Duodenal mucosa (tissue), 2 donors: Measurements from ENCODE around the gene FAIM2.

Source experiments
- H3K27ac ChIP-seq: one replicate; pipeline ENCODE4 v1.7.0; 2013; ENCODE audit warnings: low read depth, low read length
- H3K27me3 ChIP-seq, 2 donors: one replicate each; pipeline ENCODE4 v1.7.0; 2013; ENCODE audit warnings: low read length in 2 of 2, control low read depth in 1 of 2; ENCODE audit not compliant: insufficient read depth in 2 of 2, control insufficient read depth in 1 of 2
- H3K36me3 ChIP-seq, 2 donors: one replicate each; pipeline ENCODE4 v1.7.0; 2013; ENCODE audit warnings: low read length in 2 of 2, control low read depth in 1 of 2; ENCODE audit not compliant: insufficient read depth in 2 of 2, control insufficient read depth in 1 of 2
- H3K4me1 ChIP-seq, 2 donors: one replicate each; pipeline ENCODE4 v1.7.0; 2013; ENCODE audit warnings: low read length in 2 of 2, control low read depth in 1 of 2; ENCODE audit not compliant: insufficient read depth in 2 of 2, control insufficient read depth in 1 of 2
- H3K4me3 ChIP-seq, 2 donors: one replicate each; pipeline ENCODE4 v1.7.0; 2013; ENCODE audit warnings: low read length in 2 of 2, low read depth in 1 of 2
- H3K9ac ChIP-seq, 2 donors: one replicate each; pipeline ENCODE4 v1.7.0; 2013; ENCODE audit warnings: low read length in 2 of 2, low read depth in 1 of 2
- H3K9me3 ChIP-seq, 2 donors: one replicate each; pipeline ENCODE4 v1.7.0; 2013; ENCODE audit warnings: low read length in 2 of 2, control low read depth in 1 of 2; ENCODE audit not compliant: control insufficient read depth in 1 of 2

Gene FAIM2

GRCh38 chr12:49843411-49843810 is 60.3 kb downstream of the FAIM2 start:
- peak overlapping the region; percentile 59 for H3K27ac ChIP-seq
- peaks cover 3 to 4% of the 10 kb centered on the region in 2 donors for H3K27me3 ChIP-seq
- peak overlapping the region; percentile 83 to 97 for H3K9ac ChIP-seq
- no peaks in the 10 kb centered on the region for H3K9me3 ChIP-seq
- no peaks in the 10 kb centered on the region for H3K36me3 ChIP-seq
- H3K4me1 ChIP-seq, result peaks cover 11 to 13% of the 10 kb centered on the region in 2 donors
- H3K4me3 ChIP-seq, result peak overlapping the region; percentile 98 to 99

- peak within 1 kb of the TSS; percentile 98 to 99 for H3K4me3 ChIP-seq
- H3K27me3 ChIP-seq, result no peaks in the 10 kb centered on the region
Observed at GRCh38 chr12:49842519-49843352, 61.0 kb downstream of the FAIM2 start, which contains the start of gene BCDIN3D. BCDIN3D (minus strand) TSS chr12:49843106; CDS start chr12:49843087, 19 bp downstream.

GRCh38 chr12:49838973-49839633 is 64.6 kb downstream of the FAIM2 start:
- no peak overlapping the region for H3K4me3 ChIP-seq

More at GRCh38 chr12:49842519-49843352, 61.0 kb downstream of the FAIM2 start, which contains the start of gene BCDIN3D:
- Histone ChIP-seq H3K9me3 (no peaks in the 10 kb centered on the region), H3K36me3 (no peaks in the 10 kb centered on the region), H3K9ac (peak within 1 kb of the TSS; percentile 83 to 97), H3K4me1 (peaks cover 11 to 13% of the 10 kb centered on the region in 2 donors), H3K27ac (peak within 1 kb of the TSS; percentile 59)

GRCh38 chr12:49832836-49833421 is 70.8 kb downstream of the FAIM2 start:
- H3K27me3 ChIP-seq, result no peaks in the 10 kb centered on the region
- H3K36me3 ChIP-seq, result no peaks in the 10 kb centered on the region
- no peak overlapping the region for H3K9ac ChIP-seq
- H3K9me3 ChIP-seq, result no peaks in the 10 kb centered on the region
- H3K27ac ChIP-seq, result no peak overlapping the region
- no peak overlapping the region for H3K4me3 ChIP-seq
- H3K4me1 ChIP-seq, result peaks cover 7 to 8% of the 10 kb centered on the region in 2 donors

More at GRCh38 chr12:49838973-49839633, 64.6 kb downstream of the FAIM2 start:
- H3K36me3 ChIP-seq, result no peaks in the 10 kb centered on the region
- no peaks in the 10 kb centered on the region for H3K27me3 ChIP-seq
- H3K9ac ChIP-seq, result no peak overlapping the region
- no peak overlapping the region for H3K27ac ChIP-seq
- H3K9me3 ChIP-seq, result no peaks in the 10 kb centered on the region
- peaks cover 11 to 13% of the 10 kb centered on the region in 2 donors for H3K4me1 ChIP-seq

GRCh38 chr12:49831717-49832116 is 72.0 kb downstream of the FAIM2 start:
- Histone ChIP-seq H3K4me3 (no peak overlapping the region), H3K27ac (no peak overlapping the region), H3K27me3 (no peaks in the 10 kb centered on the region), H3K9ac (no peak overlapping the region), H3K9me3 (no peaks in the 10 kb centered on the region), H3K4me1 (peaks cover 11 to 14% of the 10 kb centered on the region in 2 donors), H3K36me3 (no peaks in the 10 kb centered on the region)

- H3K27ac ChIP-seq, result peak within 1 kb of the TSS; percentile 73
- H3K4me3 ChIP-seq, result peak within 1 kb of the TSS; percentile 77 to 80
- H3K9ac ChIP-seq, result peak within 1 kb of the TSS; percentile 43 to 53
- H3K27me3 ChIP-seq, result no peaks in the 10 kb centered on the region
- H3K9me3 ChIP-seq, result no peaks in the 10 kb centered on the region
- H3K4me1 ChIP-seq, result peaks cover 26 to 40% of the 10 kb centered on the region in 2 donors
- no peaks in the 10 kb centered on the region for H3K36me3 ChIP-seq
Observed at GRCh38 chr12:49828133-49829091, 75.3 kb downstream of the FAIM2 start, which contains the start of gene NCKAP5L. NCKAP5L (minus strand) TSS chr12:49828413; CDS start chr12:49804044, 24,369 bp downstream.

GRCh38 chr12:49827401-49828099 is 76.2 kb downstream of the FAIM2 start:
- Histone ChIP-seq H3K9me3 (no peaks in the 10 kb centered on the region), H3K27me3 (no peaks in the 10 kb centered on the region), H3K4me3 (peak overlapping the region; percentile 71 to 80), H3K9ac (peak overlapping the region; percentile 38 to 52), H3K36me3 (no peaks in the 10 kb centered on the region), H3K27ac (no peak overlapping the region), H3K4me1 (peaks cover 26 to 41% of the 10 kb centered on the region in 2 donors)

GRCh38 chr12:49827051-49827400 is 76.7 kb downstream of the FAIM2 start:
- peak overlapping the region; percentile 71 to 80 for H3K4me3 ChIP-seq
- H3K9ac ChIP-seq, result peak overlapping the region; percentile 38 to 52
- H3K27me3 ChIP-seq, result no peaks in the 10 kb centered on the region
- no peaks in the 10 kb centered on the region for H3K36me3 ChIP-seq
- peaks cover 26 to 41% of the 10 kb centered on the region in 2 donors for H3K4me1 ChIP-seq
- no peaks in the 10 kb centered on the region for H3K9me3 ChIP-seq
- no peak overlapping the region for H3K27ac ChIP-seq

- no peaks in the 10 kb centered on the region for H3K36me3 ChIP-seq
- H3K4me3 ChIP-seq, result no peak overlapping the region
- no peaks in the 10 kb centered on the region for H3K9me3 ChIP-seq
- peaks cover 26 to 45% of the 10 kb centered on the region in 2 donors for H3K4me1 ChIP-seq
- H3K27ac ChIP-seq, result no peak overlapping the region
- H3K27me3 ChIP-seq, result no peaks in the 10 kb centered on the region
- no peak overlapping the region for H3K9ac ChIP-seq
Observed at GRCh38 chr12:49825971-49826421, 77.7 kb downstream of the FAIM2 start.
